Stimulated activated CD8-positive, alpha-beta memory T cell treated with anti-CD3 and anti-CD28 coated beads, Interleukin-15, amount 100 ng/mL, for 1 hour (primary cell): ENCODE results near the gene ARFGEF2.

Experiments used
- DNase-seq: peaks from one replicate; pipeline ENCODE4 v3.0.0-alpha.2; 2020; ENCODE audit warnings: low read depth

The ARFGEF2 gene

GRCh38 chr20:48899881-48900280 lies 21.6 kb upstream of the ARFGEF2 start:
- no peak for DNase-seq

- DNase-seq, result no peak
Observed at GRCh38 chr20:48901326-48901725, 20.2 kb upstream of the ARFGEF2 start.

DNA sequence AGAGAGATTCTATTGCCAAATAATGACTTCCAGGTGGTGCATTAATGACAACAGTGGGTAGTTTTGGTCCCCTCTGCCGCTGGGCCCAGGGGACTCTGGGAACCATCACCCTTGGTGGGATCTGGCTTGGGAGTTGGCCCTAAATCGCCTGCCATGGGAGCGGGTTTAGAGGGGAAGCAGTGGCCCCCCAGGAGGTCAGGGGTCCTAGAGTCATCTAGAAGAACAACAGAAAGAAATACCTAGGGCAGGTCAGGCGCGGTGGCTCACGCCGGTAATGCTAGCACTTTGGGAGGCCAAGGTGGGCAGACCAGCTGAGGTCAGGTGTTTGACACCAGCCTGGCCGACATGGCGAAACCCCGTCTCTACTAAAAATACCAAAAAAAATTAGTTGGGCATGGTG lies 17.8 kb upstream of the ARFGEF2 start:
- DNase-seq, result no peak

GRCh38 chr20:48904566-48905296 lies 16.8 kb upstream of the ARFGEF2 start:
- DNase-seq, result peak; percentile 59

DNA sequence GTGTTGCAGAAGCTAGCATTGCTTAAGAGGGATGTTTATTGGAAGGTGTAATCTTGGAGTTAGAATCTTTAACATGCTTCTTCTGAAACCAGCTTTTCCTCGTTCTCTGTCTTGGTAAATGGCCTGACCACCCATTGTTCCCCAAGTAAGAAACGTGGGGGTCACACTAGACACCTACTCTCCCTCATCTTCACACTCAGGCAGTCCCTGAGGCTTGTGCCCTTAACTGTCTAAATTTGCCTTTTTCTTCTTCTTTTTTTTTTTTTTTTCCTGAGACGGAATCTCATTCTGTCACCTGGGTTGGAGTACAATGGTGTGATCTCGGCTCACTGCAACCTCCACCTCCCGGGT lies 16.2 kb upstream of the ARFGEF2 start:
- DNase-seq, result no peak

GRCh38 chr20:48906221-48906877 lies 15.2 kb upstream of the ARFGEF2 start:
- DNase-seq, result no peak

DNA sequence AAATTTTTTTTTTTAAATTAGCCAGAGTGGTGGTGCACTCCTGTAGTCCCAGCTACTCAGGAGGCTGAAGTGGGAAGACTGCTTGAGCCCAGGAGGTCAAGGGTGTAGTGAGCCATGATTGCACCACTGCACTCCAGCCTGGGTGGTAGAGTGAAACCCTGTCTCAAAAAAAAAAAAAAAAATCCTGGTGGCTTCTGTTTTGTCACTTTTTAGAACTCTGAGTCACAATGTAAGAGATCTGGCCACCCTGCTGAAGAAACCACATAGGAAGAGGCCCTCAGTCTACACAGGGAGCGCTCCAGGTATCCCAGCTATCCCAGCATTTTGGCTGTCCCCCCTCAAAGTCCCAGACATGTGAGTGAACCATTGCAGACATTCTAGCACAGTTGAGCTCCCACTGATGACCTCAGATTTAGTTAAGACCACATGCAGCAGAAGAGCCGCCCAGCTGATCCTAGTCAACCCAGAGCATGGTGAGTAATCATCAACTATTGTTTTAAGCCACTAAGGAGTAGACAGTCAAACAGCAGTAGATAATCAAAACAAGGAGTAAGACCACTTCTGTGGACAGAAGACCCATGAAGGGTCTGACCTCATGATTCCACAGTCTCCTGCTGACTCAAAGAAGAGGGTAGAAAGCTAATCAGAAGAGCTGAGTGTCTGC lies 12.7 kb upstream of the ARFGEF2 start:
- DNase-seq, result no peak

GRCh38 chr20:48909910-48910309 lies 11.6 kb upstream of the ARFGEF2 start:
- no peak for DNase-seq

DNA sequence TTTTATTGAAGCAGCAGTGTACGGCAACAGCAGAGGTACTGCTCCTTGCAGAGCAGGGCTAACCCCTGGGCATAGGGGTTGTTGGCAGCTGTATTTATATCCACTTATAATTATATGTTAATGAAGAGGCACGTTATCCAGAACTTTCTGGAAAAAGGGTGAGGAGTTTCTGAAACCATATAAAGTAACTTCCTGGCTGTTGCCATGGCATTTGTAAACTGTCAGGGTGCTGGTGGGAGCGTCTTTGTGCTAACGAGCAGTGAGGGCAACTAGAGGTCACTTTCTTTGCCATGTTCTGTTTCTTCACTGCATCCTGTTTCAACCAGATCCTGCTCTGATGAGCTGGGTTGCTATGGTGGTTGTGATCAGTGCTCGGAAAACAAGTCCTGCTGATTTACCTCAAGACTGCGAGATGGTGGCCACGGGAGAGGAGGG lies 11.1 kb upstream of the ARFGEF2 start:
- DNase-seq, result no peak

DNA sequence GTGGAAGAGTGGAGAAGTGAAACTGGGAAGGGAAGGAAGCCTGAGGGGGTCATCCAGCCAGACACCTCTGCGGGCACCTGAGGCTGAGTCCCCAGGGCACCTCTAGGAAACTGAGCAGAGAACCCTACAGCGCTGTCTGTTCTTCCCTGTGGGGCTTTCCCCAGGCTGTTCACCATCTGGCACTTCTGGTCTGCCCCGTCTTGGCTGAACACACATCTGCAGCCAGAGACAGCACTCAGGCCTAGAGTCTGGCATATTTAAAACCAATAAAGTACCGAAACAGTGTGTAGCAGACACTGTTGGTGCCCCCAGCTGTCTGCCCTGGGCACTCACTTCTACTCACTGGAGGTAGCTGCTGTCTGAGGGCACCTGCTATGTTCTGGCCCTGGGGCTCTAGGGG lies 9.4 kb upstream of the ARFGEF2 start:
- no peak for DNase-seq

- no peak for DNase-seq
Observed at GRCh38 chr20:48916699-48917098, 4.8 kb upstream of the ARFGEF2 start.

DNA sequence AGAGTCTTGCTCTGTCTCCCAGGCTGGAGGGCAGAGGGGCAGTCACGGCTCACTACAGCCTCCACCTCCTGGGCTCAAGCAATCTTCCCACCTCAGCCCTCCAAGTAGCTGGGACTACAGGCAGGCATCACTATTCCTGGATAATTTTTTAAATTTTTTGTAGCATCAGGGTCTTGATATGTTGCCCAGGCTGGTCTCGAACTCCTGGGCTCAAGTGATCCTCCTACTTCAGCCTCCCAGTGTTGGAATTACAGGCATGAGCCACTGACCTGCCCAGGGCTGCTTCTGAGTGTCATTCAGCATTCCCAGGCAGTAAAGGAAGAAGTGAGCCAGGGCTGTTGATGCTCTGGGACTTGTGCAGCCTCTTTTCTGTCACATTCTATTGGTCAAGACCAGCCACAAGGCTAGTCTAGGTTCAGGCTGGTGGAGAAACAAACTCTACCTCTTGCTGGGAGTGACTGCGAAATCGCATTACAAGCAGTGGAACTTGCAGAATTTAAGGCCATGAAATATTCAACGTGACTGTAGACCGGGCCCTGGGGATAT lies 2.1 kb upstream of the ARFGEF2 start:
- DNase-seq, result no peak

- DNase-seq, result no peak
Observed at GRCh38 chr20:48919882-48920526, 1.5 kb upstream of the ARFGEF2 start.

DNA sequence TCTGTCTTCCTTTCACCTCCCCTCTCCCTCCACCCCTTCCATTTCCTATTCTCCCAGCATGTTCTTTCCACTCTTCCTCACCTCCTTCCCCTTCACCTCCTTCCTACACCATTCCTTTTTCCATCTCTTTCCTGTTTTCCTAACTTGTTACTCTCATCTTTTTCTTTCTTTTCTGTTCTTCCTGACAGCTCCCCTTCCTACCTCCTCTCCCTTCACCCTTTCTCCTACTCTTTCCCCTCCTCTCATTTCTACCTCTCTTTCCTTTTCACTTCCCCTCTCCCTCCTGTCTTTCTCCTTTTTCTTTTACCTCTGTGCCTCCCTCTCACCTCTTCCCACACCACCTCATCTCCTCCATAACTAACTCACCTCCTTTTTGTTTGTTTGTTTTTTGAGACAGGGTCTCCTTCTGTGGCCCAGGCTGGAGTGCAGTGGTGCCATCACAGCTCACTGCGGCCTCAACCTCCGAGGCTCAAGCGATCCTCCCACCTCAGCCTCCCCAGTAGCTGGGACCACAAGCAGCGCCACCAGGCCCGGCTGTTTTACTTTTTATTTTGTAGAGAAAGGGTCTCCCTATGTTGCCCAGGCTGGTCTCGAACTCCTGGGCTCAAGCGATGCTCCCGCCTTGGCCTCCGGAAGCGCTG lies 864 bp upstream of the ARFGEF2 start:
- no peak for DNase-seq

DNA sequence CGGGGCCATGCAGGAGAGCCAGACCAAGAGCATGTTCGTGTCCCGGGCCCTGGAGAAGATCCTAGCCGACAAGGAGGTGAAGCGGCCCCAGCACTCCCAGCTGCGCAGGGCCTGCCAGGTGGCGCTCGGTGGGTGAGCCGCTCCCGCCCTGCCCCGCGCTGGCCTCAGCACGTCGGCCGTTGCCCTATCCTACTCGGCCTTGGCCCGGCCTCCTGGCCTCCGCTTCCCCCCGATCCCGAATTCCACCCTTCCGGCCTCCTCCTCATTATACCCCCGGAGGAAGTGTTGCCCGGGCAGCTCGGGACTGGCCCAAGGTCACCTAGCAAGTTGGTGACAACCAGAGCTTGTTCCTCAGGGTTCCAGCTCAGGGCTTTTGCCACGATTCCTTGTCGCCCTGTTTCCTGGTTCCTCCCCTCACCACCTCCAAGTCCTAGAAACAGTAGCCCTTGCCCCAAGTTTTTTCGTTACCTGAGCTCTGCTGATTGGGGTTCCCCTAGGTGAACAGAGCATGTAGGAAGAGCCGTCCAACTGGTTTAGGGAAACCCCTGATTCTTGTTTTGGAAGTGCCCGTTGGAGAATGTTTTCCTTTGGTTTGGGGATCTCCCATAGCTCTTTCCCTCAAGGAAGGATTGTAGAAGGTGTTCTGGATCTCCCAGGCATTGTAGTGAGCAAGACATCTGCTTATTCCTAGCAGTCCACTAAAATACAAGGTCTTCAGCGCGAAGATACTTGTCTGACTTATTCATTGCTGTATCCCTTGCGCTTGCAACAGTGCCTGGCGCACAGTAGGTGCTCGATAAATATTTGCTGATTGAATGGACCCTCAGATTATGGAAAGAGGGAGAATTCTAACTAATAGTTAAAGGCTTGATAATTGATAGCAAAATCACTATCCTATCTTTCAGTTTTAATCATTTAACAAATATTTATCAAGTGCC lies 641 bp downstream of the ARFGEF2 start:
- DNase-seq, result no peak

- no peak for DNase-seq
Observed at GRCh38 chr20:48923149-48923718, 1.7 kb downstream of the ARFGEF2 start.

- DNase-seq, result no peak
Observed at GRCh38 chr20:48924756-48925109, 3.2 kb downstream of the ARFGEF2 start.

GRCh38 chr20:48926267-48926666 lies 4.8 kb downstream of the ARFGEF2 start:
- DNase-seq, result no peak

DNA sequence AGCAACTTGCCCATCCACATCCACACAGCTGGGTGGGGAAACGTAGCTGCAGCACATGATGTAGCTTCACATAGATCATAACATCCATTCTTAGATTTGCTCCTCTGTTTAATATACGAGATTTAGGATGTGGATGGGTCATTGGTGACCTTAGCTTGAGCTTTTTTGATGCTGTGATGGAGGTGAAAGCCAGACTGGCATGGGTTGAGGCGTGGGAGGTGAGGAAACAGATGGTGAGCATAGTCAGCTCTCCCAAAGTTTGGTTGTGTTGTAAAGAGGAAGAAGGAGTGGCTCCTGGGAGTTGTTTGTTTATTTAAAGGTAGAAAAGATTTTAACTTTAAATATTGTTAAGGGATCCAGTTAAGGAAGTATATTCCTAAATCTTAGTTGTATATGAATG lies 5.3 kb downstream of the ARFGEF2 start:
- DNase-seq, result no peak

DNA sequence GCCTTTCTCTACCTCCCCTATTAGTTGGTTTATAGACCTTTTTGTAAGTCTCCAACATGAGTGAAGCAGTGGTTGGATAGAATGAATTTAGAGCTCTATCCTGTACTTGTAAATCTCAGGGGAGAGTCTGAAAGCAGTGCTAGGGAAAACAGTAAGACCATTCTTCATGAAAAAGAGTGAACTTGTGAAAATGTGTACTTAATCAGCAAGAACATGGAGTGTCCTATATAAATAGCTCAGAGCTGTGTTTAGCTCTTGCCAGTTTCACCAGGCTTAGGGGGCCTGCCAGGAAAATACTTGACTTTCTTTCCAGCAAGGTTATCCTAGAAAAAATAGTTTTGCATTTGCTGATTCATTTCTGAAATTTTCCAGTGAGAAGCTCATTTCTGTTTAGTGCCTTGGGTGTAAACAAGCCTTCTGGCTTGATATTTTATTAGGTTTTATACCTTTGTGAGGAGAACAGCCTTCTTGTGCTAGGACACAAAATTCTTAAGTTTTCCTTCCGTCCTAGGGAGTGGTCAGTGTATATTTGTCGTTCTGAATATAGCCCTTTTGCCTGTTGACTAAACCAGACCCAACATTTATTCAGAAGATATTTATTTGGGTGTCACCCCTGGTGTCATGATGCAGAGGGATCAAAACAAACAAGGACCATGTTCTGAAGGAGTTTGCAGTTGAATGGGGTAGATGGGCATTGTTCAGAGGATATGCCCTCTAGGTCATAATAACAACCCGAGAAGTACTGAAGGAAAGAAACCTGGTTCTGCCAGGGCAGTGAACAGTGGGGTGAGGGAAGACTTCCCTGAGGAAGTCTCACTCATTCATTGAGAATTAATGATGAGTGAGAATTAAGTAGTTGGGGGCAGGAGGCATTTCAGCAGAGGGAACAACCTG lies 7.6 kb downstream of the ARFGEF2 start:
- no peak for DNase-seq
